Suprapubic skin (tissue), 4 donors: ENCODE results near the gene CAND1. TPM values are rescaled to one million over a fixed set of nuclear protein-coding genes. Genes with fewer than 3 reads are reported as not detected.

Experiments
- DNase-seq, 2 donors: peaks; one replicate each; pipeline ENCODE4 v3.0.0-alpha.2; 2019; ENCODE audit warnings: low spot score in 2 of 2
- H3K27ac ChIP-seq: fragments of 200-600 bp; sonication (generic); one replicate; pipeline ENCODE4 v1.5.1; 2019
- H3K27me3 ChIP-seq: fragments of 200-600 bp; sonication (generic); one replicate; pipeline ENCODE4 v1.5.1; 2019
- H3K36me3 ChIP-seq: fragments of 200-600 bp; sonication (generic); one replicate; pipeline ENCODE4 v1.5.1; 2019
- H3K4me1 ChIP-seq: fragments of 200-600 bp; sonication (generic); one replicate; pipeline ENCODE4 v1.5.1; 2019
- H3K4me3 ChIP-seq: fragments of 200-600 bp; sonication (generic); one replicate; pipeline ENCODE4 v1.5.1; 2019; ENCODE audit warnings: mild to moderate bottlenecking
- H3K9me3 ChIP-seq: fragments of 200-600 bp; sonication (generic); one replicate; pipeline ENCODE4 v1.5.1; 2019
- EP300 ChIP-seq: sonication (generic); formaldehyde crosslinking; IDR thresholded peaks from one replicate; pipeline ENCODE4 v1.6.1; 2017; ENCODE audit warnings: antibody characterized with exemption
- POLR2A ChIP-seq, 2 donors: fragments of 450-650 bp; IDR thresholded peaks; one replicate each; pipeline ENCODE4 v1.6.1; 2017; ENCODE audit warnings: antibody characterized with exemption in 2 of 2, mild to moderate bottlenecking in 2 of 2, moderate library complexity in 2 of 2
- POLR2AphosphoS5 ChIP-seq, 3 donors: sonication (generic); formaldehyde crosslinking; IDR thresholded peaks; one replicate each; pipeline ENCODE4 v1.6.1; 2017; ENCODE audit warnings: antibody characterized with exemption in 3 of 3
- WGBS: methylation state at CpG from one replicate; pipeline ENCODE4 v1.1.5; 2018; 5-methylcytosine and 5-hydroxymethylcytosine counted together
- total RNA-seq, 4 donors: library from RNA; depleted of rRNA; stranded (reverse); fragments of >200 nt; gene quantifications; one replicate each; pipeline ENCODE4 v1.1.0, GENCODE V29; 2016
- TF ChIP-seq, protein P1 (sequence below), 2 donors: fragments of 200-600 bp in 1 of 2; fragments of 450-650 bp in 1 of 2; sonication (generic) in 1 of 2; IDR thresholded peaks; one replicate each; pipeline ENCODE4 v1.5.1; 2016 to 2019; ENCODE audit warnings: antibody characterized with exemption in 2 of 2, mild to moderate bottlenecking in 1 of 2, moderate library complexity in 1 of 2

CAND1 gene
- total RNA-seq, 4 donors from 2014 or later: 62.9 to 131 (median 72.3) TPM

DNA sequence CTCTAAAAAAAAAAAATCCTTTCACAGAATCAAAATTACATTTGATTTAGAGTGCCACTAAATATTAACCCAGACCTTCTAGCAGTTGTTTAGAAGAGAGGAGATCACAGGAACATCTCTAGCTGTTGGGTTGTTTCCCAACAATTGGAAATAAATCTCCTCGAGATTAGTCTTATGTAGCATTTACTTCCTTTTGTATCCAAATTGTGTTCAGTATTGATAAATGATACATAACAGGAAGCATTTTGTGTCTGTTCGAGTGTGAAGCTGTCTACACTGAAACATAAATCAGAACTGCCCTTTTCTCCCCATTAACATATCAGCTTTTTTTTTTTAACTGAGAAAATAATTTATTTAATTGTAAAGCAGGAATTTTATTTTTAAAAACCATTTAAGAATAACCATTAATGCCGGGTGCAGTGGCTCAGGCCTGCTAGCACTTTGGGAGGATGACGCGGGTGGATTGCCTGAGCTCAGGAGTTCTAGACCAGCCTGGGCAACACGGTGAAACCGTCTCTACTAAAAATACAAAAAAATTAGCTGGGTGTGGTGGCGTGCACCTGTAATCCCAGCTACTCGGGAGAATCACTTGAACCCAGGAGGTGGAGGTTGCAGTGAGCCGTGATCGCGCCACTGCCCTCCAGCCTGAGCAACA, 14.7 kb upstream of the CAND1 start:
- no peak for DNase-seq
- Histone ChIP-seq H3K36me3 (no peaks in the 10 kb centered on the region), H3K4me3 (no peak overlapping the region), H3K27ac (no peak overlapping the region), H3K27me3 (no peaks in the 10 kb centered on the region), H3K9me3 (no peaks in the 10 kb centered on the region), H3K4me1 (no peaks in the 10 kb centered on the region)
- TF ChIP-seq POLR2A (IDR thresholded peaks at IDR 0.05): no peak
- TF ChIP-seq, protein P1, sequence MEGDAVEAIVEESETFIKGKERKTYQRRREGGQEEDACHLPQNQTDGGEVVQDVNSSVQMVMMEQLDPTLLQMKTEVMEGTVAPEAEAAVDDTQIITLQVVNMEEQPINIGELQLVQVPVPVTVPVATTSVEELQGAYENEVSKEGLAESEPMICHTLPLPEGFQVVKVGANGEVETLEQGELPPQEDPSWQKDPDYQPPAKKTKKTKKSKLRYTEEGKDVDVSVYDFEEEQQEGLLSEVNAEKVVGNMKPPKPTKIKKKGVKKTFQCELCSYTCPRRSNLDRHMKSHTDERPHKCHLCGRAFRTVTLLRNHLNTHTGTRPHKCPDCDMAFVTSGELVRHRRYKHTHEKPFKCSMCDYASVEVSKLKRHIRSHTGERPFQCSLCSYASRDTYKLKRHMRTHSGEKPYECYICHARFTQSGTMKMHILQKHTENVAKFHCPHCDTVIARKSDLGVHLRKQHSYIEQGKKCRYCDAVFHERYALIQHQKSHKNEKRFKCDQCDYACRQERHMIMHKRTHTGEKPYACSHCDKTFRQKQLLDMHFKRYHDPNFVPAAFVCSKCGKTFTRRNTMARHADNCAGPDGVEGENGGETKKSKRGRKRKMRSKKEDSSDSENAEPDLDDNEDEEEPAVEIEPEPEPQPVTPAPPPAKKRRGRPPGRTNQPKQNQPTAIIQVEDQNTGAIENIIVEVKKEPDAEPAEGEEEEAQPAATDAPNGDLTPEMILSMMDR (IDR thresholded peaks at IDR 0.05): no peak
- TF ChIP-seq POLR2AphosphoS5 (IDR thresholded peaks at IDR 0.05): no peak
- no peak for TF ChIP-seq EP300
- 91% methylated on average over 12 of the region's 12 CpGs for WGBS

DNA sequence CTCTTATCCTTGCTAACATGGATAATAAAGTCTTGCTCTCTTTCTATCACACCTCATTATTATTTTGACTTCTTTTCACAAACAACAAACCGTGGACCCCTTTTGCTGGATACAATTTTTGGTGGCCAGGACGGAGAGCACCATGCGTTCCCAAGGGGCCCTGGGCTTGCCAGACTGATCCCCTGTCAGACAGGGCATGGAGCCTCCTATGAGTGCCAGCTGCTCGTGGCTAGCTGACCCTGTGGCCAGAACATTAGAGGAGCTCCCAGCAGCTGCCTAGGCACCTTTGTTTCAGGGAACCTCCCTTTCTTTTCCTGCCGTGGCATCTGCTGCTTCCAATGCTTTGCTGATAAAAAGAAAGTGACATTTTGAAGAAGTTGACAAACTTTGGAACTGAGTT, 12.5 kb upstream of the CAND1 start:
- Histone ChIP-seq H3K9me3 (no peaks in the 10 kb centered on the region), H3K4me3 (no peak overlapping the region), H3K4me1 (no peaks in the 10 kb centered on the region), H3K27me3 (no peaks in the 10 kb centered on the region), H3K27ac (no peak overlapping the region), H3K36me3 (no peaks in the 10 kb centered on the region)
- TF ChIP-seq, protein P1 (IDR thresholded peaks at IDR 0.05): no peak
- TF ChIP-seq EP300 (no peak), POLR2A (IDR thresholded peaks at IDR 0.05) (no peak)
- DNase-seq: no peak
- 79% methylated on average over 5 of the region's 5 CpGs for WGBS

DNA sequence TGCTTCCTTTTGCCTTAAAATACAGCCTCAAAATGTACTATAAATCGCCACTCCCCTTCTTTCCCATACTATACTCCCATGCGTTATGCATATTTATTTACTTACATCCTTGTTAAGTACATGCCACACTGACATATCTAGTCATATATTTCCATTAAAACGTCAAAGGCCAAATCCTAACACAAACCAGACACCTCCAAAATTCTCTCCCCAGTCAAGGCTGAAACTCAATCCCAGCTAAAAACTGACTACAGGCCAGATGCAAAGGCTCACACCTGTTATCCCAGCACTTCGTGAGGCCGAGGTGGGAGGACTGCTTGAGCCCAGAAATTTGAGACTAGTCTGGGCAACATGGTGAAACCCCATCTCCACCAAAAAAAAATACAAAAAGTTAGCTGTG, 5.7 kb upstream of the CAND1 start:
- no peak overlapping the region for H3K4me3 ChIP-seq
- no peak overlapping the region for H3K27ac ChIP-seq
- no peak for DNase-seq
- TF ChIP-seq POLR2A (IDR thresholded peaks at IDR 0.05) (no peak), POLR2AphosphoS5 (IDR thresholded peaks at IDR 0.05) (no peak), EP300 (no peak)
- TF ChIP-seq, protein P1 (IDR thresholded peaks at IDR 0.05): no peak
- H3K36me3 ChIP-seq: no peaks in the 10 kb centered on the region
- WGBS: 64% methylated on average over 5 of the region's 5 CpGs
- no peaks in the 10 kb centered on the region for H3K9me3 ChIP-seq
- H3K27me3 ChIP-seq: no peaks in the 10 kb centered on the region
- H3K4me1 ChIP-seq: peaks cover 9% of the 10 kb centered on the region

DNA sequence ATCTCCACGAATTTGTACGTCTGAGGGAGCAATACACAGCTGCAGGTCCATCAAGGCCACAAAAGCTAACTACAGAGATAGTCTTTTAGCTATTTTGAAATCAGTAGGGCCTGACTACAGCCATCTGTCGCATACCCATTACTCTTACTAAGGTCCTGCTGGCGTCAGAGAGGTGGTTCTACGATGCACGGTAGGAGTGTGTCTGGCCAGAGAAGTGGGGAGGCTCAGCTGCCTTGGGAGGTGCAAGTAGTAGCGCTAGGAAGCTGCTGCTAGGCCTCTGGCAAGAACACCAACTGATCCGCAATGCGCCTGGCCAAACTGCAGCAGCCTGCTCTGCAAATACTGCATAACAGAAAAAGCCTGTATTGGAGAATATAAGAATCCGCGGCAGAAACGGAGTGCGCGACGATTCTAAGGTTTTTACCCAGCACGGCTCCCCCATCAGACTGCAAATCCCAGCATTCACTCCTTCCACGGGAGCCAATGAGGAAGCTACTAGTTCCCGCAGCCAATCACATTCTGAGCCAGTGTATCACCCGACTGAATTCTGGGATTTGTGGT, 743 bp upstream of the CAND1 start:
- TF ChIP-seq EP300: no peak
- TF ChIP-seq, protein P1 (IDR thresholded peaks at IDR 0.05): no peak
- TF ChIP-seq POLR2AphosphoS5 (IDR thresholded peaks at IDR 0.05): no peak
- peak in 1 of 2 donors; percentile 12 for TF ChIP-seq POLR2A (IDR thresholded peaks at IDR 0.05)
- Histone ChIP-seq H3K4me1 (peaks cover 35% of the 10 kb centered on the region), H3K36me3 (no peaks in the 10 kb centered on the region), H3K27me3 (no peaks in the 10 kb centered on the region), H3K4me3 (peak overlapping the region; percentile 97), H3K27ac (peak overlapping the region; percentile 98), H3K9me3 (no peaks in the 10 kb centered on the region)
- DNase-seq: peak; percentile 92 to 95
- WGBS: 1% methylated on average over 19 of the region's 19 CpGs

DNA sequence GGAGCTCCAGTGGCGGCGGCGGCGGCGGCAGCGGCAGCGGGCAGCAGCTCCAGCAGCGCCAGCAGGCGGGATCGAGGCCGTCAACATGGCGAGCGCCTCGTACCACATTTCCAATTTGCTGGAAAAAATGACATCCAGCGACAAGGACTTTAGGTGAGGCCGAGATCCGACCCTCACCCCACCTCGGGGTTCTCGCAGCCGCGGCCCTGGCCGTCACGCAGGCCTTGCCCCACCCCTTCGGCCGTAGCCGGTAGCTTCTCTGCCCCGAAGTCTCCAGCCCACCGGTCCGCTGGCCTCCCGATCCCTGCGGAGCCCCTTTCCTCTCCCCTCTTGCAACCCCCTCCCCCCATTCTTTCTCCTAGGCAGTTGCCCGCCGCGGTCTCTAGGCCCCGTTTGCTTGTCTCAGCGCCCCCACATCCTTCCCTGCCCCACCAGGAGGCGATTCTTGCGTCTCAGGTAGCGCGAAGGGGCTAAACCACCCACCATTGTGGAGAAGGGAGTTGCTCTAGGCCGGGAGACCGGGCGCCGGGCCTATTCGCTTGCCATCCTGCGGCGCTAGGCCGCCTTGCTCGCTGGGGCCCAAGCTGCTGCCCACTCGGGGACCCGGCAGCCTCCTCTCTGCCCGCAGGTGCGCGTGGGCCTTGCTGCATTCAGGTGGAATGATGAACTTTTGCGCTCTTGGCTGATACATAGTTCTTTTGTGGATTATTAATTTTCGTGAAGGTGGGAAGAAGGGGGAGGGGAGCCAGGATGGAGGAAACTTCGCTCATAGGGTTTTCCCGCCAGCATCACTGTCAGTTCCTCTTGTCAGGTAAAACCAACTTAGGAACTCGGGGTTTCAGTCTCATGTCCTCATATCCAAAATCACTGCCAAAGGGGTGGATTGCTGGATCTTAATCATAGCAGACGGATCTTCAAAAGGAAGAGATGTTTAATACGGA, 745 bp downstream of the CAND1 start:
- H3K36me3 ChIP-seq: no peaks in the 10 kb centered on the region
- DNase-seq: peak in 1 of 2 donors; percentile 80
- no peaks in the 10 kb centered on the region for H3K9me3 ChIP-seq
- H3K4me1 ChIP-seq: peaks cover 50% of the 10 kb centered on the region
- no peaks in the 10 kb centered on the region for H3K27me3 ChIP-seq
- 0% methylated on average over 30 of the region's 61 CpGs for WGBS
- no peak for TF ChIP-seq POLR2AphosphoS5 (IDR thresholded peaks at IDR 0.05)
- peak in 1 of 2 donors; percentile 32 for TF ChIP-seq POLR2A (IDR thresholded peaks at IDR 0.05)
- peak overlapping the region; percentile 98 for H3K27ac ChIP-seq
- peak overlapping the region; percentile 97 for H3K4me3 ChIP-seq
